ENCODE results near the gene NMRK2. TPM values are rescaled to one million over a fixed set of nuclear protein-coding genes. Genes with fewer than 3 reads are reported as not detected.
A peak's percentile ranks its signal among the peaks of the same experiment; 100 is the strongest.
"Not testable (repeated sequence)": the region's sequence is repeated elsewhere in the genome, so short reads cannot be mapped to it uniquely, and the experiment has no call there.

Gene NMRK2
- total RNA-seq, 1 donor from 2014 or later, result not detected

DNA sequence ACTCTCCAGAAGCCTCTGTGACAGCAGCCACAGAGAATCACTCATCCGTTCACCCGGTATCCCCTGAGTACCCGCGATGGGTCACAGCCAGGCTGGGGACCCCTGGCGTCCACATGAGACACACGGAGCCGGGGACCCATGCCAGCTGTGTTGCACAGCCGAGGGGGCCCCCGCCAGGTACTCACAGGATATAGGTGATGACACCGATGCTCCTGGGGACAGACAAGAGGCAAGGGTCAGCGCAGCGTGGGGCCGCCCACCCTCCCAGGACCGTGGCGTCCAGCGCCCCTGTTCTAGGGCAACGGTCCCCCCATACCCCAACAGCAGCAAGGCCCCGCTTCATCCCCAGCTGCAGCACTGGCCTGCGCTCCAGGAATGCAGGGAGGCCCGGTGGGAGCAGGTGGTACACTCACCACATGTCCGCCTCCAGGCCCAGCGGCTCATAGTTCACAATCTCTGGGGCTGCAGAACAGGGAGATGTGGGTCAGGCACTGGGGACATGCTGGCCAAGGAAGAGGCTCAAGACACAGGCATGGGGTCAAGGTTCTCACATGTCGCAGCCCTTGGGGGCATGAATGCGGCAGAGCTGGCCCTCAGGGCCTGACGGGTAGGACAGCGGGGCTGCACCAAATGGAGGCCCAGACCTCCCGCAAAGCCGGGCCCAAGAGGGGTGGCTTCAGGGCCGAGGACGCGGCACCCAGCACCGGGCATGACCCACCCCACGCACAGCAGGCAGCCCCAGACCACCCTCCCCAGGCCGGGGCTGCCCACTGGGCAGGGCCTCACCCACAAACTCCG, 30.8 kb downstream of the NMRK2 start:
- no peak for ATAC-seq
- no peak for DNase-seq (ENCODE audit: low spot score)

DNA sequence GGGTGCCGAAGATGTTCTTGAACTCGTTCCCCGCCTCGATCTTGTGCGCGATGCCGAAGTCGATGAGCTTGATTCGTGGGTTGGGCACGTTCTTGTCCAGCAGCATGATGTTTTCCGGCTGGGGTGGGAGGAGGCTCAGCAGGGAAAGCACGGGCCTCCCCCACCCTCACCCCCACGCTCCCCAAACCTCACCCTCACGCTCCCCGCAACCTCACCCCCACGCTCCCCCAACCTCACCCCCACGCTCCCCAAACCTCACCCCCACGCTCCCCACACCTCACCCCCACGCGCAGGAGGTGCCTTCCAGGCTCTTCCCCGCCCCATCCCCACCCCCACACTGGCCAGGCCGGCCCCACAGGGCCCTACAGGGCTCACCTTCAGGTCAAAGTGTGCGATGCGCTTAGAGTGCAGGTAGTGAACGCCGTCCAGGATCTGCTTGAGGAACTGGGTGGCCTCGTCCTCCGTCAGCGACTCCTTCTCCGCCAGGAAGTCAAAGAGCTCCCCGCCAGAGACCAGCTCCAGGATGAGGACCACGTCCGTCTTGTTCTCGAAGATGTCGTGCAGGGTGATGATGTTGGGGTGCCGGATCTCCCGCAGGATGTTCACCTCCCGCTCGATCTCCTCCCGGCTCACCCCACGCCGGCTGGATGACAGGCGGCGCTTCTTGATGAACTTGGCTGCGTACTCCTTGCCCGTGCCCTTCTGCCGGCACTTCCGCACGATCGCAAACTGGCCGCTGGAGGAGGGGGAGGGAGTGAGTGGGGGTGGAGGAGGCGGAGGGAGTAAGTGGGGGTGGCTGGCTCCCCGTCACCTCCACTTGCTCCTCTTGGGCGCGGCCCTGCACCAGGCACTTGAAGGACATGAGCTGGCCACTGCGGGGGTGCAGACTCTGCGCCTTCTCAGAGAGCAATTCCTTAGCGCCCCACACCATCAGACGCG, 31.7 kb downstream of the NMRK2 start:
- no peak for DNase-seq (ENCODE audit: low spot score)
- ATAC-seq, result no peak

DNA sequence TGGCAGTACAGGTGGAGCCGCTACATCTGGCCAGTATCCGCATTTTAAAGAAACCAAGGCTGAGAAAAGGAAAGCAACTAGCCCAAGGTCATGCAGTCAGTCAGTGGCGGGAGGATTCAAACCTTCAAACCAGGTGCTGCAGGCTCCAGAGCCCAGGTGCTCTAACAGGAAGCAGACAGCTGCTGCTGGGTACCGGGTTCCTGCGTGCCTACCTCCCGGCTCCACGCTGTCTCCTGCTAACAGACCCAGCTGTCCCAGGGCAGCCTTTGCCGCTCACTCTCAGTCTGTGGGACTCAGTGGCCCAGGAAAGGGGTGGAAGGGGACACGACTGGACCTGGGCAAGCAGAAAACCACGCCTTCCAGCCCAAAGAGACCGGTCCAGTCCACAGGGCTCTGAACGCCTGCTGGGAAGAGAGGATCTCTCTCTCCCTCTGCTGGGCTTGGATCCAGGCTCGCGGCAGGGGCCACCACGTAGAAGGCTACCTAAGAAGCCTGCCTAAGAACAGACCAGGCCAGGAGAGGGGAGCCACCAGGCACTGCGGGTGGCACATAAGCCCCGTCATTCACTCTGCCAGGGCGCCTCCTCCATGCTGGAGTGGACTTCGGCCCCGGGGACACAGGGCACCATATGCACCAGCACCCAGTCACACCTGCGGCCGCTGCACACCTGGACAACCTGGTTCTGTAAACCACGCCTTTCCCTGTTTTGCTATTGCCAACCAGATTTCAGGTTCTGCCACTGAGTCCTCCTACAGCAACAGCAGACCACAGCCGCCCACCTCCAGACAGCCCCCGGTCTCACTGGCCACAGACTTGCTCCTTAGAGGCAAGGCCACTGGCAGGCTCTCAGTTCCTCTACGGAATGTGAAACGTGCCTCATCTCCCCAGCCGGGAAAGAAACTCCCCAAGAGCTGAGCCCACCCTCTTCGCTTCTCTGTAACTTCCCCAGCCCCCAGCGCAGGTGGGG, 33.5 kb downstream of the NMRK2 start:
- DNase-seq (ENCODE audit: low spot score), result no peak
- ATAC-seq, result no peak

DNA sequence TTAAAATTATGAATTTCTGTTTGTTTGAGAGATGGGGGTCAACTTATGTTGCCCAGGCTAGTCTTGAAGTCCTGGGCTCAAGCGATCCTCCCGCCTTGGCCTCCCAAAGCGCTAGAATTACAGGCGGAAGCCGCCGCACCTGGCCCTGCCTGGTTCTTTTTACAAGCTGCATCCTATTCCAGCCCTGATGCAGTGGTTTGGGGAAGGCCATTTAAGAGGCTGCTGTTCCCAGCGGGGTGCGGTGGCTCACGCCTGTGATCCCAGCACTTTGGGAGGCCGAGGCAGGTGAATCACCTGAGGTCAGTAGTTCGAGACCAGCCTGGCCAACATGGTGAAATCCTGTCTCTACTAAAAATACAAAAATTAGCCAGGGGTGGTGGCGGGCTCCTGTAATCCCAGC, 35.1 kb downstream of the NMRK2 start:
- not testable (repeated sequence) for DNase-seq (ENCODE audit: low spot score); ATAC-seq

DNA sequence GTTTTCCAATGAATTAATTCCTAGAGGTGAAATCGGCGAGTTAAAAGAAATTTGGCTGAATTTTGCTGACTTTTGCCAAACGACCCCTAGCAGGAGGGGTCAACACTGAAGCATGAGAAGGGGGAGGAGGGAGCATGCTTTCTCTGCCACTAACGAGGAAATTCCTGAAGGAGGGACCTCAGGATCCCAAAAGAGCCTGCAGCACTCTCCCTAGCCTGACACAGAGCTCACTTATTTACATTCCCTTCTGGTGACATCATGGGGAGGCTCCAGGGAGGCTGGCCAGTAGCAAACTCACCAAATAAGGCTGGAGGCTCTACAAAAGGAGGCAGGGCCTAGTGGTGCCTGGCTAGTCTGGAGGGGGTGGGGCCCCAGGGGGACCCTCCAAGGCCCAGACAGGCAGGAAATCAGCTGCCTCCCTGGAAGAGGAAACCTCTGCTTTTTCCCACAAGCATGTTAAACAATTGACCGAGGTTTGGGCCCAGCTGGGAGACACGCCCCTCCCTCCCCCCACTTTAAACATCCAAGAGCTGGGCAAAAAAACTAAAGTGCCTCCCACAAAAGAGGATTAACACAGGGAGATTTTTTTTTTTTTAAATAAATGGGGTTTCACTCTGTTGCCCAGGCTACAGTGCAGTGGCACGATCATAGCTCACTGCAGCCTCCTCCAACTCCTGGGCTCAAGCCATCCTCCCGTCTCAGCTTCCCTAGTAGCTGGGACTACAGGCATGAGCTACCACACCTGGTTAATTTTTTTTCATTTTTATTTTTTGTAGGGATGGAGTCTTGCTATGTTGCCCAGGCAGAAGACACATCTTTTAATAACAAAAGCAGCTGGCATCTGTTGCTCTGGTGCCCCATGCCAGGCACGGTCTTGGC, 35.9 kb downstream of the NMRK2 start:
- ATAC-seq (peak; percentile 43), DNase-seq (ENCODE audit: low spot score) (peak; percentile 72)

DNA sequence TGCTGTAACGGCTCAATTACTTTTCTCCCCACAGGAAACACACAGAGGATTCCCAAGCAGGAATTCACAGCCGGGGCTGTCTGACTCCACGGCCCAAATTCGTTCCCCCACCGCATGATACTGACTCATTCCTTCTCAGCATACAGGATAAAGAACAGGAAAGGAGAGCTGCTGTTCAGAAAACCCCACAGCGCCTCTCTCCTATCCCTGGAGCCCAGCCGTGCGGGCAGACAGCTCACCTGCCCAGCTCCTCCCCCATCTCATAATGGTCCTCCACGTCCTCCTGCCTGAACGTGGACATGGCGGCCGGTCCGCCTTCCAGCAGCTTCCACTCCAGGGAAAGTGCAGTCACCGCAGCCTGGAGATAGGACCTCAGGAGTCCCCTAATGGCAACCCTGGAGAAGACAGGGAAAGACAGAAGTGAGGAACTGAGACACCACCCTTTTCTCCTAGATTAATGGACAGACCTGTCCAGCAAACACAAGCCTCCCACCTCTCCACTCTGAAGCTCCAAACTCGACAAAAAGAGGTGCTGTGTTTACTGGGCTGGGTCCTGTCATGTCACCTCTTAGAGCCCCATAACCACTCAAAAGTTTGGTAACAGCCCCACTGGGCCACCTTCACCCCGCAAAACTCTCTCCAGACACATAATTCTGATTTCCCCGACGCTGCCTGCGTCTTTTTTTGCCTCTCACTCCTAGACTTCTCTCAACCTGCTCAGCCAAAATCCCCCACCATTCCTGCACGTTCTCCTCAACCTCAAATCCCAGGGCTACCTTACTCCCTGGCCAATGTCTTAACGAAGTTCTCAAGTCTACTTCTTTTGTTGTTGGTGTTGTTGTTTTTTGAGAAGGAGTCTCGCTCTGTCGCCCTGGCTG, 36.8 kb downstream of the NMRK2 start:
- ATAC-seq (no peak), DNase-seq (ENCODE audit: low spot score) (no peak)

DNA sequence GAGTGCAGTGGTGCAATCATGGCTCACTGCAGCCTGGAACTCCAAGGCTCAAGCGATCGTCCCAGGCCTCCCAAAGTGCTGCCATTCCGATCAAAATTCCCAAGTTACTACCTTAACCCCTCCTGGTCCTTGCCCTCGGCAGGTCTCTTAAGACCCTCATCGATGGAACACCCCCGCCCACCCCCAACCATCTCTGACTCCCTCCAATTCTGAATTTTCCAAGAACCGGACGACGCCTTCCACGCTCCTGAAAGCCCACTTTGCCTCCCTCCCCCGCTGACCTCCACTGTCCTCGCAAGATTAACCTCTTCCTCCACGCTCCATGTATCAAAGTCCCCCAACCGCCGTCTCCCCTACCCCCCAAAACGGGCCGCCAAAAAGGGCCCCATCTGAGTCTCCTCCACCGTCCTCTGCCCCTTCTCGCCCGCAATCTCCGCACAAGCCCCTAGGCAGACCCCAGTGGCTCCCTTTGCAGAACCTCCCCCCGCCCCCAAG, 37.5 kb downstream of the NMRK2 start:
- DNase-seq (ENCODE audit: low spot score) (no peak), ATAC-seq (no peak)

DNA sequence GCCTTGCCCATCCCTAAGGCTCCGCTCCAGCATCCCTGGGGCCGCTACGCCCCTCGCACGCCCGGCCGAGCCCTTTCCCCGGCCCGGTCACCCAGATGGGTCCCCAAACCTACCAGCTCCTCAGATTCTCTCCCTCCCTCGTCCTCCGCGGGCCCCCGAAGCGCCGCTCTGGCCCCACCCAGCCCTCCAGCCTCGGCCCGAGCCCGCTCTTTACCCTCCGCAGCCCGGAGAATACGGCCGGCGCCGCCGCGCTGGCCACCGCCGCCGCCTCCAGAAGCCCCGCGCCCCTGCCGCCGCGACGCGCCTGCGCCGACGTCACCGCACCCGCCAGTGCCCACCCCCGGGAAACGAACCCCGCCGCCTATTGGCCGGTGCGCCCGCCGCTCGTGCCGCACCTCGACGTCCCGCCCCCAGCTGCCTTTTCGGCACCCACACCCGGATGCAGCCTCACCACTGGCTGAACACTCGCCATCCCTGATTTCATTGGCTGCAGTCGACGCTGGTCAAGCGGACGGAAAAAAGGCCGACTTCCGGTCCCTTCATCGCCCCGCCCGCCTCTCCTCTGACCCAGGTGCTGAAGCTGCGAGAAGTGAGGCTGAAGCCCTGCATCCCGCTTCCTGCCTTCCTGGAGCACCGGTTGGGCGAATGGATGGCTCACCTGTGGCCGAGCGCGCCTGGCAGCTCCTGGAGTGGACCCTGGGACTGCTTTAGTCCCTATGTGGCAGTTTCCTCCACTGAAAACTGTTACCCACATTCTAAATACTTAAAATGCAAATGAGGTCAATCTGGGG, 38.1 kb downstream of the NMRK2 start, which contains the start of gene DAPK3:
TSS of gene DAPK3 (minus strand) at position 292 of the 791 bp plus-strand sequence. CDS start 1,364 bp downstream, outside the sequence.
- peak; percentile 95 for ATAC-seq
- DNase-seq (ENCODE audit: low spot score), result peak; percentile 99

DNA sequence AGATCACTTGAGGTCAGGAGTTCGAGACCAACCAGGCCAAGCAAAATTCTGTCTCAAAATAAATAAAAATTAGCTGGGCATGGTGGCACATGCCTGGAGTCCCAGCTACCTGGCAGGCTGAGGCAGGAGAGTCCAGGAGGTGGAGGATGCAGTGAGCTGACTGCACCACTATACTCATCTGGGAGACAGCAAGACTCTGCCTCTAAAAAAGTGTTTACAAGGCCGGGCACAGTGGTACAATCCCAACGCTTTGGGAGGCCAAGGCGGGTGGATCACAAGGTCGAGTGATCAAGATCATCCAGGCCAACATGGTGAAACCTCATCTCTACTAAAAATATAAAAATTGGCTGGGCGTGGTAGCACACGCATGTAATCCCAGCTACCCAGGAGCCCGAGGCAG, 42.3 kb downstream of the NMRK2 start:
- DNase-seq (ENCODE audit: low spot score) (no peak), ATAC-seq (no peak)

DNA sequence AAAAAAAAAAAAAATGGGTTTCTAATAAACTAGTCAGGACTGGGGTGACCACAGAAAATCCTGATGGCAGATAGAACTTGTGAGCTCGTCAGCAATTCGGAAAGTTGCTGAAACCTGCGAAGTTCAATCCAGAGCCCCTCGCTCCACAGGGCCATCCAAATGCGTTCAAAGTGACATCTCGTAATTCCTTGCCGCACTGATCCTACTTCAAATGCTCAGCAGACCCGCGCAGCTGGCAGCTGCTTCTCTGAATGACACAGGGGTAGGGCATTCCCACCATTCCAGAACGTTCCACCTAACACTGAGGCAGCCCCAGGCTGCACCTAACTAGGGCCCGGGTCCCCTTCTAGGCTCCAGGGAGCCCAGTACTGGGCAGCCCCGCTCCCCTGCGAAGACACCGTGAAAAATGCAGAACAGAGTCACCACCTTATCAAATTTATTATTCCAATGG, 42.8 kb downstream of the NMRK2 start:
- ATAC-seq (no peak), DNase-seq (ENCODE audit: low spot score) (no peak)

DNA sequence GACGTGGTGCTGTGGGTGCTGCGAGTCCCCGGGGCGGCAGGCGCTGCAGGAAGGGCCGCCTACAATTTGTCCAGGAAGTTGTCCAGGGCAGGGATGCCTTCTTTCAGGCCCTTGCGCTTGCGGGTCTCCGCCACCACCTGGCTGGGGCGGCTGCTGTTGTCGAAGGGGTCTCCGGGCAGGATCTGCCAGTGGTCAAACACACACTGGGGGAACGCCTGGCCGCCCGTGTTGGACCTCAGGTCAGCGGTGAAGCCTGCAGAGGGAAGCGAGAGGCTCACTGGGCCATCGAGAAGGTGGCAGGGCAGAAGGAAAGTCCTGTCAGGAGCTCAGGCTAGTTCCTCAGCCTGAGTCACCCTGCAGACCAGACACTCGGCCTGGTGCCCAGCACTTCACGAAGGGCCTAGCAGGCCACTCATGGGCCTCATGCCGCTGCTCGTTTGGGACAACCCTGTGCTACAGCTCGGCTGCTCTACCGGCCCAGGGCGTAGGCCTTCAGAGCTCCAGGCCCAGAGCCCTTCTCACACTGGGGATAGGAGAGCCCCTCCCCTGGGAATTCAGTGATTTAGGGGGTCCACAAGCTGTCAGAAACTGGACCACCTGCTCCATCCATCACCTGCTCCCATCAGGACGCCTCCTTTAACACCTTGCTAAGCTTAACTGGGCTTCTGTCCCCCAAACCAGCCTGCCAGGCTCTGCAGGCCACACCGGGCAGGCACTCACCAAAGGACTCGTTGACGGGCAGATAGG, 43.8 kb downstream of the NMRK2 start:
- no peak for DNase-seq (ENCODE audit: low spot score)
- ATAC-seq, result peak; percentile 2

DNA sequence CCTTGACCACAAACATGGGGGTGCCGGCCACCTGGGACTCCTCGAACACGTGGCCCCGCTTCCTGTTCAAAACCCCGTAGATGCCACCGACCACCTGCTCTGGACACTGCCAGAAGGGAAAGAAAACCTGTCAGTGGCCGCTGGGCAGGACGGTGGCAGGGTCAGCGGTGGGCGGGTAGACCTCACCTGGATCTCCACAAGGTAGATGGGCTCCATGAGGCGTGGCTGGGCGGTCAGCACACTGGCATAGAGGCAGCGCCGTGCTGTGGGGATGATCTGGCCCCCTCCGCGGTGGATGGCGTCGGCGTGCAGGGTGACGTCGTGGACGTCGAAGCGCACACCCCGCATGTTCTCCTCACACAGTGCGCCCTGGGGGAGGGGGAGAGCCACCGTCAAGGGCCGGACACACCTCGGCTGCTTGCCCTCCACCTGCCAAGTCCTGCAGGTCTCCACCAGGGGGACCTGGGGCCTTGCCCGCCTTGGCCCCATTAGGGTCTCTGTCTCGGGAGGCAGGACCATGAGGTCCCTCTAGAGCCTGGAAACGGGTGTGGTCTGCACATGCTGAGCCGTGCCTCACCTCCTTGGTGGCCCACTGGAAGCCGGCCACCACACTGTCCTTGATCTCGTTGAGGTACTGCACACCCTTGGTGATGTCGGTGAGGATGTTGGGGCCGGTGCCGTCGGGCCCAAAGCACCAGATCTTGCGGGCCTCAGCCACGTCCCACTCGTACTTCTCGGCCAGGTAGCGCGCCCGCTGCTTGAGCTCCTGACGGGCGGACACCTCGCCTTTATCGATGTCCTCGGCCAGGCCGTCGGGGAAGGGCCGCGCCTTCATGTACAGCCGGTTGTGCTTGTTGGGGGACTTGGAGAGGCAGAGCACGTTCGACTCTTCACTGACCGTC, 44.6 kb downstream of the NMRK2 start:
- ATAC-seq, result peak; percentile 3
- DNase-seq (ENCODE audit: low spot score), result no peak

DNA sequence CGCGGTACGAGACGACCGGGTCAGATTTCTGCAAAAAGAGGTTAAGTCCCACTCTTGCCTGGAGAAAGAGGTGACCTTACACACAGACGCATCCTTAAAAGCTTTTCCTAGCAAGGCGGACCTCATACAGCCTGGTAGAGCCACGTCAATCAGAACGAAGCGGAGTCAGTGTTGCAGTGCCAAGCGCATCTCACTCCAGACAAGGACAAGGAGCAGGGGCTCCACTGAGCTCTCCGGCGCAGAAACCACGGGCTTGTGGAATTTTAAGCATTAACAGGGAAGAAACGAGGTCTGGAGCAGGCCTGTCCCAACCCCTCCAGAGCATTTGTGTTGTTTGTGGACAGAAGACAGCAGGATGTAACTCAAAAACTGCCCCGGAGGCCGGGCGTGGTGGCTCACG, 45.3 kb downstream of the NMRK2 start:
- no peak for ATAC-seq
- DNase-seq (ENCODE audit: low spot score), result no peak

DNA sequence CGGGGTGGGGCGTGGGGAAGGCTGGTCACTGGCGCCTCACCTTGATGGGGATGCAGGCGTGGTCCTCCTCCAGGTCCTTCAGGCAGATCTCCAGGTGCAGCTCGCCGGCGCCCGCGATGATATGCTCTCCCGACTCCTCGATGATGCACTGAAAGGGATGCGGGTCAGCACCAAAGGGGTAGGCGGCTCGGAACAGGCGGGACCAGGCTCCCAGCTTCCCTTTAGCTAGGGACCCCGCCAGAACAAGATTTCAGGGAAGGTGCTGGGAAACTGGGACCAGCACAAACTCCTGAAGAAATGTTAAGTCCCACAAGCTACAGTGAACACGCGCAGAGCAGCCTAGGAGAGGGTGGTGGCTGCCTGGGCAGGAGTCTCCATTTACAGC, 46.4 kb downstream of the NMRK2 start:
- ATAC-seq, result no peak
- DNase-seq (ENCODE audit: low spot score), result no peak

DNA sequence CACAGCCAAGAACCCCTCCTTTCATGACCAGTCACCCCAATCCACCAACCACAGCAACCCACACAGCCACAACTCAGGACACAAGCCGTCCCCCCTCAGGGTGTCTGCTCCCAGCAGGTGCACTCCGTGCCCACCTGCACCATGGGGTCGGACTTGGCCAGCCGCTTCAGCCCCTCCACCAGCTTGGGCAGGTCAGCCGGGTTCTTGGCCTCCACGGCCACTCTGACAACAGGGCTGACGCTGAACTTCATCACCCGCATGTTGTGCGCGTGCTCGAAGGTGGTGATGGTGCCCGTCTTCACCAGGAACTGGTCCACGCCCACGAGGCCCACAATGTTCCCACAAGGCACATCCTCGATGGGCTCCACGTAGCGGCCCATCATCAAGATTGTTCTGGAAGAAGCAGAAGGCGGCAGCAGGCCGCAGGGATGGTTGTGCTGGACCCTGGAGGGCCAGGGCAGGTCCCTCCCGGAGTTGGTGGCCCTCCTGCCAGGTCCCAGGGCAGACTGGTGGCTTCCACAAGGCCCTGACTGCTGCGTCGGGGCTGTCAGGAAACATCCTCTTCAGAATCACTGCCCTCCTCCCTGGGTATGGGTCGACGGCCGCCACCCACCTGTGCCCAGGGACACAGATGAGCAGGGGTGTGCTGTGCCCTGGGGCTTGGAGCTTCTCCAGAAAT, 46.9 kb downstream of the NMRK2 start:
- ATAC-seq (no peak), DNase-seq (ENCODE audit: low spot score) (no peak)
